Measurements from ENCODE around the gene PNLDC1. TPM values are rescaled to one million over a fixed set of nuclear protein-coding genes. Genes with fewer than 3 reads are reported as not detected.
"Not testable (repeated sequence)": the region's sequence is repeated elsewhere in the genome, so short reads cannot be mapped to it uniquely, and the experiment has no call there.

Gene PNLDC1
- total RNA-seq, 1 donor from 2014 or later: not detected

- TF ChIP-seq CTCF (IDR thresholded peaks at IDR 0.05): no peak
- H3K4me3 Mint-ChIP-seq (ENCODE audit: unreplicated experiment): no peak overlapping the region
- H3K27me3 Mint-ChIP-seq (ENCODE audit: unreplicated experiment): no peaks in the 10 kb centered on the region
- DNase-seq (ENCODE audit: extremely low spot score, unreplicated experiment): no peak
- no peaks in the 10 kb centered on the region for H3K4me1 Mint-ChIP-seq (ENCODE audit: unreplicated experiment)
- H3K27ac Mint-ChIP-seq (ENCODE audit: unreplicated experiment): no peak overlapping the region
- H3K9me3 Mint-ChIP-seq (ENCODE audit: unreplicated experiment): no peaks in the 10 kb centered on the region
- no peaks in the 10 kb centered on the region for H3K36me3 Mint-ChIP-seq (ENCODE audit: unreplicated experiment)
Measured at GRCh38 chr6:159809149-159809548, 9.1 kb downstream of the PNLDC1 start.

- Mint-ChIP-seq H3K27me3 (ENCODE audit: unreplicated experiment) (no peaks in the 10 kb centered on the region), H3K36me3 (ENCODE audit: unreplicated experiment) (no peaks in the 10 kb centered on the region), H3K4me1 (ENCODE audit: unreplicated experiment) (no peaks in the 10 kb centered on the region), H3K4me3 (ENCODE audit: unreplicated experiment) (no peak overlapping the region), H3K27ac (ENCODE audit: unreplicated experiment) (no peak overlapping the region), H3K9me3 (ENCODE audit: unreplicated experiment) (no peaks in the 10 kb centered on the region)
- TF ChIP-seq CTCF (IDR thresholded peaks at IDR 0.05): no peak
- DNase-seq (ENCODE audit: extremely low spot score, unreplicated experiment): no peak
Measured at GRCh38 chr6:159813781-159814180, 13.7 kb downstream of the PNLDC1 start.

- Mint-ChIP-seq H3K4me3 (ENCODE audit: unreplicated experiment) (no peak overlapping the region), H3K36me3 (ENCODE audit: unreplicated experiment) (no peaks in the 10 kb centered on the region), H3K4me1 (ENCODE audit: unreplicated experiment) (peaks cover 9% of the 10 kb centered on the region), H3K9me3 (ENCODE audit: unreplicated experiment) (no peaks in the 10 kb centered on the region), H3K27me3 (ENCODE audit: unreplicated experiment) (no peaks in the 10 kb centered on the region), H3K27ac (ENCODE audit: unreplicated experiment) (no peak overlapping the region)
- TF ChIP-seq CTCF (IDR thresholded peaks at IDR 0.05): no peak
- no peak for DNase-seq (ENCODE audit: extremely low spot score, unreplicated experiment)
Measured at GRCh38 chr6:159815410-159815809, 15.3 kb downstream of the PNLDC1 start.

- not testable (repeated sequence) for H3K27ac Mint-ChIP-seq (ENCODE audit: unreplicated experiment); H3K36me3 Mint-ChIP-seq (ENCODE audit: unreplicated experiment); H3K27me3 Mint-ChIP-seq (ENCODE audit: unreplicated experiment); H3K9me3 Mint-ChIP-seq (ENCODE audit: unreplicated experiment); DNase-seq (ENCODE audit: extremely low spot score, unreplicated experiment); H3K4me3 Mint-ChIP-seq (ENCODE audit: unreplicated experiment); H3K4me1 Mint-ChIP-seq (ENCODE audit: unreplicated experiment)
Measured at GRCh38 chr6:159816775-159817174, 16.7 kb downstream of the PNLDC1 start.

GRCh38 chr6:159817951-159818739, 18.1 kb downstream of the PNLDC1 start:
- H3K27me3 Mint-ChIP-seq (ENCODE audit: unreplicated experiment): no peaks in the 10 kb centered on the region
- no peaks in the 10 kb centered on the region for H3K36me3 Mint-ChIP-seq (ENCODE audit: unreplicated experiment)
- H3K27ac Mint-ChIP-seq (ENCODE audit: unreplicated experiment): no peak overlapping the region
- H3K4me3 Mint-ChIP-seq (ENCODE audit: unreplicated experiment): no peak overlapping the region
- no peak for TF ChIP-seq CTCF (IDR thresholded peaks at IDR 0.05)
- no peak for DNase-seq (ENCODE audit: extremely low spot score, unreplicated experiment)
- peaks cover 9% of the 10 kb centered on the region for H3K4me1 Mint-ChIP-seq (ENCODE audit: unreplicated experiment)
- no peaks in the 10 kb centered on the region for H3K9me3 Mint-ChIP-seq (ENCODE audit: unreplicated experiment)

Data from osteocyte (in vitro differentiated cells).